GM19193 (cell line): ENCODE data around the gene HOXA11.

ENCODE experiments used
- POLR2A ChIP-seq: IDR thresholded peaks from 4 replicates; pipeline ENCODE4 v1.6.1; 2011; ENCODE audit not compliant: insufficient read depth, insufficient read length; ENCODE audit errors: extremely low read depth

The HOXA11 gene

GRCh38 chr7:27159266-27160144 lies 25.5 kb downstream of the HOXA11 start:
- TF ChIP-seq POLR2A: no peak

GRCh38 chr7:27158436-27159265 lies 26.4 kb downstream of the HOXA11 start:
- TF ChIP-seq POLR2A: no peak

GRCh38 chr7:27157702-27158431 lies 27.2 kb downstream of the HOXA11 start:
- no peak for TF ChIP-seq POLR2A

- TF ChIP-seq POLR2A: no peak
Measured at GRCh38 chr7:27156916-27157701, 27.9 kb downstream of the HOXA11 start.

GRCh38 chr7:27156508-27156898 lies 28.5 kb downstream of the HOXA11 start, which contains the start of gene HOXA7:
TSS of gene HOXA7 (minus strand) at chr7:27156675. CDS start at chr7:27156545, 130 bp downstream.
- no peak for TF ChIP-seq POLR2A

GRCh38 chr7:27155816-27156507 lies 29.1 kb downstream of the HOXA11 start:
- TF ChIP-seq POLR2A: no peak

GRCh38 chr7:27154901-27155815 lies 29.9 kb downstream of the HOXA11 start:
- no peak for TF ChIP-seq POLR2A

- no peak for TF ChIP-seq POLR2A
Measured at GRCh38 chr7:27154369-27154768, 30.7 kb downstream of the HOXA11 start.

- TF ChIP-seq POLR2A: no peak
Measured at GRCh38 chr7:27153526-27153925, 31.5 kb downstream of the HOXA11 start.

GRCh38 chr7:27152816-27153442 lies 32.1 kb downstream of the HOXA11 start:
- no peak for TF ChIP-seq POLR2A

- TF ChIP-seq POLR2A: no peak
Measured at GRCh38 chr7:27151931-27152815, 32.9 kb downstream of the HOXA11 start, which contains the start of gene HOXA3. TSS of gene HOXA3 (minus strand) at chr7:27152583. CDS start at chr7:27110640, 41,943 bp downstream.
